KOPT-K1 (cell line): ENCODE results near the gene TUT7.
"Not testable (repeated sequence)": the region's sequence is repeated elsewhere in the genome, so short reads cannot be mapped to it uniquely, and the experiment has no call there.

Source experiments
- H3K27ac ChIP-seq: fragments of 200-600 bp; sonication (generic); 2 replicates; pipeline ENCODE4 v1.5.1; 2016; ENCODE audit warnings: antibody characterized with exemption, mild to moderate bottlenecking, low read depth, low read length; ENCODE audit not compliant: poor library complexity, severe bottlenecking
- H3K36me3 ChIP-seq: fragments of 200-600 bp; sonication (generic); 2 replicates; pipeline ENCODE4 v1.5.1; 2017; ENCODE audit warnings: antibody characterized with exemption, mild to moderate bottlenecking, low read length, moderate library complexity; ENCODE audit not compliant: insufficient read depth
- H3K9me3 ChIP-seq: fragments of 200-600 bp; sonication (generic); 2 replicates; pipeline ENCODE4 v1.5.1; 2017; ENCODE audit warnings: antibody characterized with exemption, low read length, mild to moderate bottlenecking; ENCODE audit not compliant: insufficient read depth, poor library complexity, severe bottlenecking

Gene TUT7

DNA sequence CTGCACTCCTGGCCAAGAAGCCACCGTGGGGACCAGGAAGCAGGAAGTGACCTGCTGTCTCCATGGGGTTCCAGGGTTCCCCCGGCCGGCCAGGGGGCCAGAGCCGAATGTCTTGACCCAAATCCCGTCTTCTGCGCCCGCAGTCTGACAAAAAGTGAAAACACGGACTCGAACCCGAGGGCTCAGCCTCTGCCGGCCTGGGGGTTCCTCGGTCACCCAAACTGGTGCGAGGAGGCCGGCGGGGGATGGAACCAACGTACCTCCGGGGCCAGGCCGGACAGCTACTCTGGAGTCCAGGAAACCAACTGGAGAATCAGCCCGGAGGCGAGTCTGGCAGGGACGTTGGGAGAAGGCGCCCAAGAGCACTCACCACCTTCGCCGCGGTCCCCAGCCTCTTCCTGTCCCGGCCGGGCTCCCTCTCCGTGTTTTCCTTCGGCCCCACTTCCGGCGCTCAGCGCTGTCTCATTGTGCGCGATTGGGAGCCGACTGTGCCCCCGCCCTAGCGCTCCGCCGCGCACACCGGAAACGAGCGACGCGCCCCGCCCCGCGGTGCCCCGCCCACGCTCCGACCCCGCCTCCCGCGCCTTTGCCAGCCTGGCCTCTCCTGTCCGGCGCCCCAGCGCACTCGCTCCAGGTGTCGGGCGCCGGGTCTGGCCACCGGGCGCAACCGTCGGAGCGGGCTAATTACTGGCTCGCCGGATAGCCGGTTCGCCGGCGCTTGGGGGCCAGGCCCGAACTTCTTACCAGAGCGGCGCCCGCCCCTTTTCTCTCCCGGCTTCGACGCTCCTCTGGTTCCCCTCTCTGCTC is at the start of gene TUT7:
Gene TUT7, minus strand, starts transcription at position 400 of the 807 bp plus-strand sequence. CDS start 1,211 bp downstream, outside the sequence.
- peak within 1 kb of the TSS; percentile 86 for H3K27ac ChIP-seq
- no peaks in the 10 kb centered on the region for H3K9me3 ChIP-seq
- H3K36me3 ChIP-seq = peaks cover 8% of the 10 kb centered on the region; the same call in 1 of the 2 replicates

DNA sequence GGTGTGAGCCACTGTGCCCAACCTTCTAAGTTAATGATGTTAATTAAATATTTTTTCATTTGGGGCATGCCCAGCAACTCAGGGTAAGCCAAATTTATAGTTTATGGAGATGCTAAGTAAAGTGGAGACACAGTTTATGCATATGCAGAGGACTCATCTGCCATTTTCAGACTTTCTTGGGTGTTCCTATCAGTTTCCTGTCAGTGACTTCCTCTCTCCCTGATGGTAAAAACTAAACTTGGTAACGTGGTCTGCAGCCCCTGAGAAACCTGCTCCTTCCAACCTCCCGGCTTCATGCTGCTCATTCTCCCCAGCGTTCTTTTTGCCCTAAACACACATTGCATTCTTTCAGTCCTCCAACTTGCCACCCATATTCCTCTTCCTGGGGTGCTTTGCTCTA is 48.4 kb upstream of the TUT7 start:
- Histone ChIP-seq H3K9me3 (no peaks in the 10 kb centered on the region), H3K36me3 (no peaks in the 10 kb centered on the region), H3K27ac (no peak overlapping the region)

- H3K27ac ChIP-seq = no peak overlapping the region
- no peaks in the 10 kb centered on the region for H3K9me3 ChIP-seq
- H3K36me3 ChIP-seq = no peaks in the 10 kb centered on the region
Observed at GRCh38 chr9:86396412-86396811, 42.2 kb upstream of the TUT7 start.

DNA sequence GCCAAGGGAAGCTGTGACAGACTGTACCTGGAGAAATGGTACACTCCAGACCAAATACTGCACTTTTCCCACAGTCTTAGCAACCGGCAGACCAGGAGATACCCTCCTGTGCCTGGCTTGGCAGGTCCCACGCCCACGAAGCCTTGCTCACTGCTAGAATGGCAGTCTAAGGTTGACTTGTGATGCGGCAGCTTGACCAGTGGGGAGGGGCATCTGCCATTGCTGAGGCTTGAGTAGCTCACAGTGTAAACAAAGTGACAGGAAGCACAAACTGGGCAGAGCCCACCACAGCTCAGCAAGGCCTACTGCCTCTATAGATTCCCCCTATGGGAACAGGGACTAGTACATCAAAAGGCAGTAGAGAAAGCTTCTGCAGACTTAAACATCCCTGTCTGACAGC is 36.0 kb upstream of the TUT7 start:
- H3K27ac ChIP-seq, H3K9me3 ChIP-seq, H3K36me3 ChIP-seq: not testable (repeated sequence)

DNA sequence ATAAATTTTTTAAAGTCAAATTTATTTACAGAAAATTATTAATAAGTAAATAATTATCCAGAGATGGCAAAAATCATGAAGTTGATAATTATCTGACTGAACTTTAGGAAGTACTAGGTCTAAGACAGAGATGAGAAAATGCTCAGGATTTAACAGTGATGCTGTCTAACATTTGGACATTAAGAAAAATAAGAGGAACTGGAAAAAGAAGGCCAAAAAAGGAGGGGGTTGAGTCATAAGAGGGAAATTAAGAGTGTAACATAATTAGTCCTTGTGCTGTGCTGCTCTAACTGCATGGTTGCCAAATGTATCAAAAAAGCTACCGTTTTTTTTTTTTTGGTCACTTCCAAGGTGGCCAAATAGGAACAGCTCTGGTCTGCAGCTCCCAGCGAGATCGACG is 35.4 kb upstream of the TUT7 start:
- H3K27ac ChIP-seq = no peak overlapping the region
- H3K36me3 ChIP-seq = no peaks in the 10 kb centered on the region
- H3K9me3 ChIP-seq = no peaks in the 10 kb centered on the region

- Histone ChIP-seq H3K27ac (no peak overlapping the region), H3K36me3 (no peaks in the 10 kb centered on the region), H3K9me3 (no peaks in the 10 kb centered on the region)
Observed at GRCh38 chr9:86387376-86387775, 33.2 kb upstream of the TUT7 start.

- not testable (repeated sequence) for H3K36me3 ChIP-seq, H3K9me3 ChIP-seq, H3K27ac ChIP-seq
Observed at GRCh38 chr9:86383000-86383399, 28.8 kb upstream of the TUT7 start.

GRCh38 chr9:86376016-86376415 is 21.8 kb upstream of the TUT7 start:
- H3K9me3 ChIP-seq = peaks cover 18% of the 10 kb centered on the region
- H3K36me3 ChIP-seq = no peaks in the 10 kb centered on the region
- no peak overlapping the region for H3K27ac ChIP-seq

- Histone ChIP-seq H3K36me3 (no peaks in the 10 kb centered on the region), H3K9me3 (peaks cover 31% of the 10 kb centered on the region), H3K27ac (no peak overlapping the region)
Observed at GRCh38 chr9:86369810-86370209, 15.6 kb upstream of the TUT7 start.

- no peaks in the 10 kb centered on the region for H3K36me3 ChIP-seq
- H3K27ac ChIP-seq = no peak overlapping the region
Observed at GRCh38 chr9:86368871-86369521, 14.8 kb upstream of the TUT7 start.

DNA sequence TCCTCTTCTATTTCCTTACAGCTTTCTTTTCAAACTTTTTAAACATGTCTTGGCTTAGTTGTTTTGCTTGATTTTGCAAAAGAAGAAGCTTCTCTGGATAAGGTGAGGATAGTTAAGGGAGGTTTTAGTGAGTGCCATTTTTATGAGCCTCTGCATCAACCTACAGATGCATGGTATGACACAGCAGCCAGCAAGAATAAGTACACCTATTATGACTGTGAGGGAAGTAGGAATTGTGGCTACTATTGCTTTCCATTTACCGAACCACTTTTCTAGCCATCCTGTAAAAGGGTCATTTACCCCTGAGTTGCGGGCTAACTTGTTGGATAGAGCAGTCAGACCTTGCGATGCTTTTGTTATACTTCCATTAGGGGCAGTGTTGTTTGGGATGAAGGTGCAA is 7.0 kb upstream of the TUT7 start:
- no peak overlapping the region for H3K27ac ChIP-seq
- H3K36me3 ChIP-seq = no peaks in the 10 kb centered on the region
- peaks cover 1% of the 10 kb centered on the region for H3K9me3 ChIP-seq

More at GRCh38 chr9:86368871-86369521, 14.8 kb upstream of the TUT7 start:
- H3K9me3 ChIP-seq = peaks cover 31% of the 10 kb centered on the region

- H3K27ac ChIP-seq = no peak overlapping the region
- no peaks in the 10 kb centered on the region for H3K9me3 ChIP-seq
- no peaks in the 10 kb centered on the region for H3K36me3 ChIP-seq
Observed at GRCh38 chr9:86359151-86359879, 5.1 kb upstream of the TUT7 start.

- Histone ChIP-seq H3K9me3 (no peaks in the 10 kb centered on the region), H3K27ac (no peak overlapping the region), H3K36me3 (no peaks in the 10 kb centered on the region)
Observed at GRCh38 chr9:86356871-86357866, 3.0 kb upstream of the TUT7 start.

- no peaks in the 10 kb centered on the region for H3K9me3 ChIP-seq
- H3K27ac ChIP-seq = no peak overlapping the region
Observed at GRCh38 chr9:86355814-86356213, 1.6 kb upstream of the TUT7 start.

More at GRCh38 chr9:86355814-86356213, 1.6 kb upstream of the TUT7 start:
- H3K36me3 ChIP-seq = 0 out of 2 replicates have a peak, but pooled peaks cover 3% of the 10 kb centered on the region
